Smooth muscle cell of the brain vasculature (primary cell): ENCODE measurements around the gene SNX13.
"Not testable (repeated sequence)": the region's sequence is repeated elsewhere in the genome, so short reads cannot be mapped to it uniquely, and the experiment has no call there.

Experiments used
- DNase-seq: peaks from one replicate; pipeline ENCODE4 v3.0.0-alpha.2; 2012; ENCODE audit warnings: low read depth, low spot score

SNX13 gene

DNA sequence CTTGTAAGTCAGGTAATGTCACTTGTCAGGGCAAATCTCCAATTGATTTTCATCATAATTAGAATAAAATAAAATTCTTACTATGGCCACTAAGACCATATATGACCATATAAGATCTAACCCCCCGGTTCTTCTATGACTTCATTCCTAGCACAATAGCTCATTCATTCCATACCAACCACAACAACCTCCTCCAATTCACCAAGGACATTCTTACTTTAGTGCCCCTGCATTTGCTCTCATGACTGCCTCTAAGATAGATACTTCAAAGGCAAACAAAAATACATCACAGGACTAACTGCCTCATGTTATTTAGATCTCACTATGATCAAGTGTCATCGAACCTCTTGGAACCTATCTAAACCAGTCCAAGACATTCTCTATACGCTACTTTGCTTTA lies 90.8 kb downstream of the SNX13 start:
- no peak for DNase-seq

DNA sequence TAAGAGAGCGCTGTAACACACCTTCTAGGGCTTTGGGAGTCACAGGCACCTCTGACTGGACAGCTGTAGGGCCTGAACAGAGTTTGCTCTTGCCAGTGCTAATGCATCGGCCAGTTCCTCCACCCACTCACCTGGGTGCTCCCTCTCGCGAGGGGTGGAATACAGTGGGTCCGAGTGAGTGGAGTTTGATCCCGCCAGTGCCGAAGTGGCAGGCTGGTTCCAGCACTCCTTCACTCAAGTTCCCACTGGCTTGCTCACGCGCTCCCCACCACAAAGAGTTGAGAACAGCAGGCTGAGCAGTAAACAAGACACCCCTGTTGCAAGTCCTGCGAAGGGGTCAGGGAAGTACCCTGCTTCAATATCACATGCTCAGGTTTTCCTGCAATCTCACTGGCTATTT lies 91.8 kb downstream of the SNX13 start:
- DNase-seq = no peak

DNA sequence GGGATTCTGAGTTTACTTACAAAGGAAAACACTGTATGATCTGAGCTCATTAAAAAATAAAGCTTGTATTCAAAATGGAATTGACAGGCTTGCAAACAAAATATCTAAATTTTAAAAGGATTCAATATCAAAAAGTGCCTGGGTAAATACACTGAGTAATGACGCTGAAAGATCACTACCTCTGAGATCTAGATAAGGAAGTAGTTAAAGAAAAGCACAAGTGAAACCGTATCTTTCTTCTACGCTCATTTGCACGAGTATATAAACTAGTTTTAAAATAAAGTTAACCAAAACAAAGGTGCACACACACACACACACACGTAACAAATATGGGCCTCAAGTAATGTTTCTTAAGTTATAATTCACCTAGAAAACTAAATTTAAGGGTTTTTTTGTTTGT lies 93.4 kb downstream of the SNX13 start:
- DNase-seq = no peak

DNA sequence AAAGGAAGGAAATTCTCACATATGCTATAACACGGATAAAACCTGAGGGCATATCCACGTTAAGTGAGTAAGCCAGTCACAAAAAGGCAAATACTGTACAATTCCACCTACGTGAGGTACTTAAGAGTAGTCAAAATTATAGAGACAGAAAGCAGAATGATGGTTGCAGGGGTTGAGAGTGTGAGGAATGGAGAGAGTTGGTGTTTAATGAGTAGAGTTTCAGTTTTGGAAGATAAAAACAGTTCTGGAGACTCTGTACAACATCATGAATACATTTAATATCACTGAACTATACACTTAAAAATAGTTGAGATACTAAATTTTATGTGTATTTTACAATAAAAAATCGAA lies 95.1 kb downstream of the SNX13 start:
- DNase-seq = no peak

DNA sequence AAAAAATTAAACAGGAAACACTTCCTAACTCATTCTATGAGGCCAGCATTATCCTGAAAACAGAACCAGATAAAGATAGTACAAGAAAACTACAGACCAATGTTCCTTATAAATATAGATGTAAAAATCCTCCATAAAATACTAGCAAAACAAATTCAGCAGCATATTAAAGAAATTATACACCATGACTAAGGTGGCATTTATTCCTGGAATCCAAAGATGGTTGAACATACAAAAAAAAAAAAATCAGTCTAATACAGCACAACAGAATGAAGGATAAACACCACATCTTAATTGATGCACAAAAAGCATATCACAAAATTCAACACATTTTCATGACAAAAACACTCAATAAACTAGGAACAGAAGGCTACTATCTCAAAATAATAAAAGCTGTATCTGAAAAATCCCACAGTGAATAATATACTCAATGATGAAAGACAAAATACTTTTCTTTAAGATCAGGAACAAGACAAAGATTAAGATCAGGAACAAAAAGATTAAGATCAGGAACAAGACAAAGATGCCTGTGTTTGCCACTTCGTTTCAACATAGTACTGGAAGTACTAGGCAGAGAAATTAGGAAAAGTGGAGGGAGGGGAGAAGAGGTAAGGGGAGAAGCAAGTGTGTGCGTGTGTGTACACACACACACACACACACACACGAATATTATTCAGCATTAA lies 95.6 kb downstream of the SNX13 start:
- no peak for DNase-seq

DNA sequence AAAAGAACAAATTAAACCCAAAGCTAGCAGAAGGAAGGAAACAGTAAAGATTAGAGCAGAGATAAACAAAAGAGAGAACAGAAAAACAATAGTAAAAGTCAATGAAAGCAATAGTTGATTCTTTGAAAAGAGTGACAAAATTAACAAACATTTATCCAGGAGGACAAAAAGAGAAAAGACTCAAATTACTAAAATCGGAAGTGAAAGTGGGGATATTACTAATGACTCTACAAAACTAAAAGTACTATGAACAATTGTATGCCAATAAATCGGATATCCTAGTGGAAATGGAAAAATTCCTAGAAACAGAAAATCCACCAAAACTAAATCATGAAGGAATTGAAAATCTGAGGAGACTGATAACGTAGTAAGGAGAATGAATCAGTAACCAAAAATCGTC lies 96.3 kb downstream of the SNX13 start:
- no peak for DNase-seq

DNA sequence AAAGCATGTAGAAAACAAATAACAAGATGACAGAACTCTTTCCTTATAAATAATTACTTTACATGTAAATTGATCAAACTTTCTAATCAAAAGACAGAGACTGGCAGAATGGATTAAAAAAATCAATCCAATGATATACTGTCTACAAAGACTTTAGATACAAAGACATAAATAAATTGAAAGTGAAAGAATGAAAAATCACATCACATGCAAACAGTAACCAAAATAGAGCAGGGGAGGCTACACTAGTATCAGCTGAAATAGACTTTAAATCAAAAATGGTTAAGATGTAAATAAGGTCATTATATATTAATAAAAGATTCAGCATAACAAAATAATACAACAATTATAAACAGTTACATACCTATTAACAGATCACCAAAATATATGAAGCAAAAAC lies 97.3 kb downstream of the SNX13 start:
- DNase-seq = no peak

DNA sequence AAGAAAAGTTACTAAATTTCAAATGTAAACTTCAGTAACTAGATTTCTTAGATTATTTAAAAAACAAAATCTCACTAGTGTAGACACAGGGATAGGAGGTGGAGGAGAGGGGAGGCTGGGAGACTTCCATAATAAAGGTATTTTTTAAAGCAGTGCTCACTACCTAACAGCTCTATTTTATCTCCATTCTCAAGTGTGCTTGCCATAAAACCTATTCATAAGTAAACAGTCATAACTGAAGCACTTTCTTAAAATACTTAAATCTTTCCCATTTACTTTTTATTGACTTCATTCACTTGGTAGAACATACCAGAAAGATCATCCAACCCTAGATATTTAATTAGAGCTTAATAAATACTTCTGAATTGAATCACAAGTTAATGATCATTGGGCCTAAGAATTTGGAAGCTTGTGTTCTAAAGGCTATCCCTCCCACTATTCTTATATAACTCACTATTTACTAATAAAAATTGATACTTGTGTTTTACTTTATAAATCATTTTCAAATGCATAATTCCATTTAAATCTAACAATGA lies 107.4 kb downstream of the SNX13 start:
- DNase-seq = no peak

DNA sequence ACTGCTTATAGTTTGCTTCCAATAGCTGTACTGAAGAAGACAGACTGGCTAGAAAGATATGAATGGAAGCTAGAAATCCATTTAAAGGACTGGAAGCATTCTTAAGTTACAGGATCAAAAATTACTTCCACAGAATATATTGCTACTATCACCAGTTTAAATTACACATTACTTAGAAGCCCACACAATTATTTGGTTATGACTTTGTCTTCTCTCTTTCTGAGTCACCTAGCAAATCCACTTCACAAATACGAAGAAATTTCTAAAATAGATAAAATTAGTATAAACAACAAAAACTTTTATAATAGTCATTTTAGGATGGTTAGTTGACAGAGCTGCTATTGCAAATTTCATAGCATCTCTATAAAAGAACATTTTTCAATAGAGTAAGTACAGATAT lies 108.1 kb downstream of the SNX13 start:
- DNase-seq = no peak

DNA sequence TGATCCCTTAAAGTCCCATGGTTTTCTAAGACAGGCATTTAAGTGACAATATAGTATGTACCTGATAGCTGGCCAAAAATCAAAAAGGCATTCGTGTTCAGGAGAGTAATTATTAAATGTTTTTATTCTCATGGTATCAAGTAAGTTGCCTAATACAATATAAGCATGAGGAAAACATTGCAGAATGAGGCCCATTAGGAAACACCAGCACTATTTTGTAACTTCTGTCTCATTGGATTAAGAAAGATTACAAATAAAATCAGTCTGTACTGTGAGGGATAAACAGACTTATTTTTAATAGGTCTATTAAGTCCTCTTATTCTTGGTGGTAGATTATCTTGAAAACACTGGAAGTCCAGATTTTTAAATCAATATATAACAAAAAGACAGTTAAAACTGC lies 110.1 kb downstream of the SNX13 start:
- no peak for DNase-seq

DNA sequence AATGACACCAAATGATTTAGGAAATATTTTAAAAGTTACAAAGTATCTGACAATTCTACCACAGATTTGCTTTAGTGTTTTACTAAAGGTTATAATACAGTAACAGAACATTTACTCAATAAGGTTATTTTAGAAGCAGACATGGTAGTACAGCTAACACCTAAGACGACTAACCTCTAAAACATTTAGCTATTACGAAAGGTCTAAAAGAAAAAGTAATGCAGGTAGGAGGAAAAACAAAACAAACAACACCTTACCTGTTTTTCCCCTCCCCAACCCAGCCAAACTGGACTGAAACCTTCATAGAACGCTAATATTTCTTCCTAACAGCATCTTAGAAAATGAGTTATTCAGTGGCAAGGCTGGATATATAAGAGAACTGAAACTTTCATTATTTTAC lies 111.3 kb downstream of the SNX13 start:
- no peak for DNase-seq

DNA sequence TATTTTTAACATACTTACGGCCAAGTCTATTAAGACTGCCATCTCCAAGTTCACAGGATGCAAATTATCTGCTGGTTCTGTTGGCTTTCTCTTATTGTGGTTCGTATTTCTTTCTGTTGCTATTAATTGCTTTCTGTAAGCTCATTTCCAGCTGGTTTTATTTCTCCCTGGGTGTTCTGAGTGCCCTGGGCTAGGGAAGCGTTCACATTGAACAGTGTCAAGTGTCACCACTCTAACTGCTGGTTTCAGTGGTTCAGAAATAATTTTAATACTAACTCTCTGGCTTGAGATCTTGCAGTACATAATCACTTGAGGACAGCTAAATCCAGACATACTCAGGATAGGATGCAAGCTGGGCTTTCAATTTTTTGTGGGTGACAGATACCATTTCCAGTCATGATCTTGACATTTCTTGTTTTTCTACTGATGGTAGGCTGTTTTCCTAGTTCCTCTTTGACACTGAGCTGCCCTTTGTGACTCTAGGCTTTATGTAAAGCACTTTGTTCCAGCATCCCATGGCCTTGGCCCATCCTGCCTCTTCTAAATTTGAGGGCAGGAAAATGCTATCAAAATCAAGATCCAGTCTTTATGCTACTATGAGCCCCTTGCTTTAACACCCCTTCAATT lies 117.6 kb downstream of the SNX13 start:
- DNase-seq = no peak

DNA sequence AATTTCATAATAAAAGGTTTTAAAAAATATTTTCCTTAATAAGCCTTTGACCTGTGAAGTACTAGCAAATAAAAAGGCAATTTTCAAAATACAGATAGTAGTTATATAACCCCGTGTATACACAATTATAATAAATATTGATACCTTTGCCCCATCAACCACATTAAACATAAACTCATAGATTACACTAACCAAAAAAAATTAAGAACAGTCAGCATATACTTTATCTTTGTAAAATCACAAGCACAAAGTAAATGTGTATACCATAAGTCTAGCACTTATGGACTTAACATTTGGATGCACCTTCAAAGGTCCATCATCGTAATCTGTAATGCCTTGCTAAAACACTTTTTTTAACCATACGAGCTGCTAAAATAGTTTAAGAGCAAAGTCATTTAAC lies 123.4 kb downstream of the SNX13 start:
- no peak for DNase-seq

DNA sequence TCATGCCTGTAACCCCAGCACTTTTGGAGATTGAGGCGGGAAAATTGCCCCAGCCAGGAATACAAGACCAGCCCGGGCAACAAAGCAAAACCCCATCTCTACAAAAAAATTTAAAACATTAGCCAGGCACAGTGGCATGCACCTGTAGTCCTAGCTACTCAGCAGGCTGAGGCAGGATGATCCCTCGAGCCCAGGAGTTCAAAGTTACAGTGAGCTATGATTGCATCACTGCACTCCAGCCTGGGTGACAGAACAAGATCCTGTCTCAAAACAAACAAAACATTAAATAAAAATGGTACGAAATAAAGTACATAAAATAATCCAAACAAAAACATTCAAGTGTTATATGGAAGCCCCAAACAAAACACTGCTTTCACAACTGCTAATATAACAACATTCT lies 125.0 kb downstream of the SNX13 start:
- no peak for DNase-seq

DNA sequence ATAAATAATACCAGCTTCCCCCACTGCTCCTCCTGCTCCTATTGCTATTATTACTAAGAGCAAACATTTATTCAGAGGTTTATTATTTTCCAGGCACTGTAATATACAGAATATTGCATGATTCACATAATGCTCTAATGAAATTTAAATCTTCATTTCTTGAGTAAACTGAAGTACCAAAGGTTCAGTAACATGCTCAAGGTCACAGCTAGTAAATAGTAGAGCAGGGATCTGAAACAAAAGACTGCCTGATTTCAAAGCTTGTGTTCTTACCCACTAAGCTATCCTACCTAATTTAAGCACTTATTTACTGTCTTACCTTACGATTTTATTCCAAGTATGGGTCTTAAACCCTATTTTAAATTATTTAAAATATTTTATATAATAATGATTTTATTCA lies 126.2 kb downstream of the SNX13 start:
- DNase-seq = no peak

DNA sequence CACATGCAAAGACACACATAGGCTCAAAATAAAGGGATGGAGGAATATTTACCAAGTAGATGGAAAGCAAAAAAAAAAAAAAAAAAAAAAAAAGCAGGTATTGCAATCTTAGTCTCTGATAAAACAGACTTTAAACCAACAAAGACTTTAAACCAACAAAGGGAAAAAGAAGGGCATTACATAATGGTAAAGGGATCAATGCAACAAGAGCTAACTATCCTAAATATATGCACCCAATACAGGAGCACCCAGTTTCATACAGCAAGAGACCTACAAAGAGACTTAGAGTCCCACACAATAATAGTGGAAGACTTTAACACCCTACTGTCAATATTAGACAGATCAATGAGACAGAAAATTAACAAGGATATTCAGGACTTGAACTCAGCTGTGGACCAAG lies 131.1 kb downstream of the SNX13 start:
- DNase-seq = not testable (repeated sequence)

DNA sequence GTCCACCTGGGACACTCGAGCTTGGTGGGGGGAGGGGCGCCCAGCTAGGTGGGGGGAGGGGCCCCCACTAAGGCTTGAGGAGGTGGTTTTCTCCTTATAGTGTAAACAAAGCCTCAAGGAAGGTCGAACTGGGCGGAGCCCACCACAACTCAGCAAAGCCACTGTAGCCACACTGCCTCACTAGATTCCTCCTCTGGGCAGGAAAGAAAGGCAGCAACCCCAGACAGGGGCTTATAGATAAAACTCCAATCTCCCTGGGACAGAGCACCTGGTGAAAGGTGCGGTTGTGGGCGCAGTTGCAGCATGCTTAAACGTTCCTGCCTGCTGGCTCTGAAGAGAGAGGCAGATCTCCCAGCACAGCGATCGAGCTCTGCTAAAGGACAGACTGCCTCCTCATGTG lies 133.1 kb downstream of the SNX13 start:
- no peak for DNase-seq

DNA sequence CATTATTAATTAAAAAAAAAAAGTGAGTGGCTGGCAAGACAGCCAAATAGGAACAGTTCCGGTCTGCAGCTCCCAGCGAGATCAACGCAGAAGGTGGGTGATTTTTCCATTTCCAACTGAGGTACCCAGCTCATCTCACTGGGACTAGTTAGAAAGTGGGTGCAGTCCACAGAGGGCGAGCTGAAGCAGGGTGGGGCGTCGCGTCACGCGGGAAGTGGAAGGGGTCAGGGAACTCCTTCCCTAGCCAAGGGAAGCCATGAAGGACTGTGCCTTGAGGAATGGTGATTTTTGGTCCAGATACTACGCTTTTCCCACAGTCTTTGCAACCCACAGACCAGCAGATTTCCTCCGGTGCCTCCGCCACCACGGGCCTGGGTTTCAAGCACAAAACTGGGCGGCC lies 133.7 kb downstream of the SNX13 start:
- no peak for DNase-seq

DNA sequence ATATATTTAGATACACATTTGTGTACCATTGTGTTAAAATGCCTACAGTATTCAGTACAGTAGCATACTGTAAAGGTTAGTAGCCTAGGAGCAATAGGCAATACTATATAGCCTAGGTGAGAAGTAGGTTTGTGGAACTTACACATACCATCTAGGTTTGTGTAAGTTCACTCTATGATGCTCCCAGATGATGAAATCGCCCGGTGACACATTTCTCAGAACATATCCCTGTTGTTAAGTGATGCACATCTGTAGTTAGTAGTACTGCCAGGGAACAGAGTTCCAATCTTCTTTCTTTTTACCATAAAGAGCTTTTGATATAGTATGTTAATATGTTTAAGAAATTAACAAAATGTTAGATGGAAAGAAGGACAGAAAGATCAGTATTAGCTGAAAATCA lies 138.2 kb downstream of the SNX13 start:
- no peak for DNase-seq

DNA sequence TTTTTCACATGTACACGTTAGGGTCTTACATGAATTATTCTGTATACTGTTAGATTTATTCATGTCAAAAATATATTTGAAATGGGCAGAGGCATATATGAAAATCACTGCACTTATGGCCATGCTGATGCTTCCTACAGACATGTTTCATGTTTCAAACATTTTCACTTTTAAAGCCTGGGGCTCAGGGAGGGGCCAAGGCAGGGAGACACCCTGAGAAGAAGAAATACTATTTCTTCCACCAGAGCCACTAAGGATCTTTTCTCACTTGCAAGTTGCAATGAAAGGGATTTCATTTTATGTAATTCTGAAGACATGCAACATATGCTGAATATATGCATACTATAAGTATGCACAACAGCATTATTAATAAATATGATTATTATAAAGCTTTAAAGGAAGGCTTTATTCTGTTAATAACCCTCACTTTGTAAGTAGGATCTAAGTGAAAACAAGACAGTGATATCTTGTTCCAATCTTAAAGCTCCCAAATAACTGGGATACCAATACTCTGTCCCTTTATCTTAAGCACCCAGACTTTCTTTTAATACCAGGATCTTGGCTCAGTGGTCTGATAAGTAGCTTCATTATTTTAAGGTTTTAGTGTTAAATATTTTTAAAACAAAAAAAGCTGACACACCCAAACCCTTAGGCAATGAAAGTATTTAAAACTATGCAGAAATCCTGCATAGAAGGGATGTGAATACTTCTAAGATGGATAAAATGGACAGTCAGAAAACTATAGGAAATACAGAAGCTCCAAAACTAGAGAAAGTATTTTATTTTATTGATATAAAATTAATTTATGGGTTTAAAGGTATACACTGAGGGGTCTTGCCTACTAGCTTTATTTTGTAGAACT lies 148.0 kb downstream of the SNX13 start:
- DNase-seq = no peak

DNA sequence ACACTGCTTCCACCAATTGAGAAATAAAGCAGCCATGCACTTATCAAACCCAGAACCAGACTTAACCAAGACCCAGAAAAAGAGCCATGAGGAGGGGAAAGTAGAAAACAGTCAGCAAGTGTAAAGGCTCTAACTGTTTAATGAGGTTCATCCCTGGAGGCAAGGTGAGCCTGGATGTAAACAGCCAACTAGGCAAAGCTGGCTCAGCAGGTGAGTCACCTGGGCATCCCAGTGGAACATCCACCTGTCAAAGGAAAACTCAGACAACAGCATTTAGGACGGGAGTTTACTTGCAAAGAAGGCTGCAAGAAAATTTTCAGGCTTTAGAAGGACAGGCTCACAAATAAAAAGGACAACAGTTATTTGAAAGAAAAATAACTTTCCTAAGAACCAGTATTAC lies 153.0 kb downstream of the SNX13 start:
- DNase-seq = no peak

DNA sequence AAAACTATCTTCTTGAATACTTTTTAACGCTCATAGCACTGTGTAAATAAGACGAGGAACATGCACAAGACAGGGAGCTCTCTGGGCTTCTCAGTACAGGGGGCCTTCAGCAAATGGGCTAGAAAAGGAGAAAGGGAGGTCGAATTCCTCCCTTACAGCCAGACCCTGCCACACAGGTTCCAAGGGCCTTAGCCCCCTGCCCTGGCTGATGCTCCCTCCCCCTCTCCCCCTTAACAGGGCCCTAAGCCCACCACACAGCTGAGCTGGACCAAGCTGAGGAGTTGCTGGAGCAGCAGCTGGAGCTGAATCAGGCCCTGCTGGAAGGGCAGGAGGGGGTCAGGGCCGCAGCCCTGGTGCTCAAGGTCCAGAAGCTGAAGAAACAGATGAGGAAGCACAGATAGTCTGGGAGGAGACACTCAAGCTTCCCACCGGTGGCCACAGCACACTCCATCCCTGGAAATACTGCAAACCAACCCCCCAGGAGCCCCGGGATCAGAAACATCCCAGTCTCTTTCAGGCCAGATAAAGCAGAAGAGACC lies 153.9 kb downstream of the SNX13 start:
- DNase-seq = no peak

DNA sequence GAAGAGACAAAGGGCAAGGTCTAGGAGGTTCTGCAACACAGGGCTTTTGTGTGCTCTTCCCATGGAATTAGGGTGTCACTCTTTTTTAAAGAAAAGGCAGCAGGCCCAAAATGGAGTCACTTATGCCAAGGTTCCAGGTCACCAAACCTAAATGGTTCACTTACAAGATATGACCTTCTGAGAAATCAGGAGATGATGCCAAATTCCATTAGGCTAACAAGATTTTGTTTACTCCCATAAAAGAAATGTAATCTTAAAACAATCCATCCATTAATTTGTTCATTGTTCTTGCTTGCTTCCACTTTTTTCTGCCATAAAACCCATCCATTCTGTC lies 158.1 kb downstream of the SNX13 start:
- no peak for DNase-seq
